Fibroblast of lung (primary cell): ENCODE measurements around the gene ABR. TPM values are rescaled to one million over a fixed set of nuclear protein-coding genes. Genes with fewer than 3 reads are reported as not detected.

Experiments
- DNase-seq, 2 donors: peaks; one replicate each; pipeline versions ENCODE4 v3.0.0 to v3.0.0-alpha.2; 2010; ENCODE audit warnings: low read depth in 2 of 2
- H2AFZ ChIP-seq: 2 replicates; pipeline ENCODE4 v1.5.1; 2012; ENCODE audit warnings: low read length, control low read depth, inconsistent platforms
- H3K27ac ChIP-seq: 2 replicates; pipeline ENCODE4 v1.5.1; 2011; ENCODE audit warnings: low read length, control low read depth; ENCODE audit not compliant: insufficient read depth
- H3K27me3 ChIP-seq: 2 replicates; pipeline ENCODE4 v1.5.1; 2011; ENCODE audit warnings: mild to moderate bottlenecking, low read length; ENCODE audit not compliant: control insufficient read depth, insufficient read depth
- H3K36me3 ChIP-seq: 2 replicates; pipeline ENCODE4 v1.5.1; 2011; ENCODE audit warnings: low read length; ENCODE audit not compliant: control insufficient read depth, insufficient read depth
- H3K4me1 ChIP-seq: 2 replicates; pipeline ENCODE4 v1.5.1; 2011; ENCODE audit warnings: low read length; ENCODE audit not compliant: control insufficient read depth, insufficient read depth; ENCODE audit errors: extremely low read depth
- H3K4me2 ChIP-seq: 2 replicates; pipeline ENCODE4 v1.5.1; 2011; ENCODE audit warnings: low read length, control low read depth; ENCODE audit not compliant: insufficient read depth; ENCODE audit errors: extremely low read depth
- H3K4me3 ChIP-seq, 4 experiments: fragments of 200-600 bp in 1 of 4; sonication (generic) in 1 of 4; replicated peaks in 1 of 4; 2 replicates each; pipeline ENCODE4 v1.5.1; 2011 to 2016; ENCODE audit warnings: low read length in 4 of 4, low read depth in 3 of 4, mild to moderate bottlenecking in 3 of 4, control low read depth in 2 of 4, inconsistent platforms in 1 of 4, mixed read lengths in 1 of 4; ENCODE audit not compliant: insufficient read depth in 1 of 4; ENCODE audit errors: control extremely low read depth in 1 of 4
- H3K79me2 ChIP-seq: 2 replicates; pipeline ENCODE4 v1.5.1; 2012; ENCODE audit warnings: mild to moderate bottlenecking, low read length, inconsistent platforms; ENCODE audit not compliant: control insufficient read depth, insufficient read depth
- H3K9ac ChIP-seq: 2 replicates; pipeline ENCODE4 v1.5.1; 2011; ENCODE audit warnings: mild to moderate bottlenecking, low read length, control low read depth; ENCODE audit not compliant: insufficient read depth
- H3K9me3 ChIP-seq: 2 replicates; pipeline ENCODE4 v1.5.1; 2012; ENCODE audit warnings: low read depth, low read length; ENCODE audit not compliant: control insufficient read depth, insufficient read depth
- H4K20me1 ChIP-seq: 2 replicates; pipeline ENCODE4 v1.5.1; 2011; ENCODE audit warnings: low read length; ENCODE audit not compliant: control insufficient read depth, insufficient read depth; ENCODE audit errors: extremely low read depth
- EZH2 ChIP-seq: IDR thresholded peaks from 2 replicates; pipeline ENCODE4 v1.5.1; 2012; ENCODE audit warnings: low read length, control low read depth, mild to moderate bottlenecking; ENCODE audit errors: missing control alignments
- polyA plus RNA-seq, 2 donors: library from polyadenylated mRNA; depleted of rRNA in 1 of 2; stranded (reverse) in 1 of 2; unstranded in 1 of 2; fragments of >200 nt; gene quantifications; 2 replicates each; pipeline ENCODE4 v1.2.1, GENCODE V29; 2011 to 2012; ENCODE audit warnings: missing spikeins in 1 of 2
- total RNA-seq: library from RNA; depleted of rRNA; stranded (reverse); fragments of >200 nt; gene quantifications from 2 replicates; pipeline ENCODE4 v1.2.1, GENCODE V29; 2014
- TF ChIP-seq, protein P1 (sequence below), 2 donors: IDR thresholded peaks in 1 of 2; conservative IDR thresholded peaks in 1 of 2; 1 replicate in 1 of 2; 2 replicates in 1 of 2; pipeline ENCODE4 v1.5.1; 2011 to 2012; ENCODE audit warnings: low read length in 2 of 2, control low read depth in 1 of 2, inconsistent platforms in 1 of 2, low read depth in 1 of 2, mild to moderate bottlenecking in 1 of 2

Gene ABR
- total and polyA plus RNA-seq, 2 donors (not counting 1 experiment from before 2014, with no cell fraction given) = 43.7 to 84.7 TPM

DNA sequence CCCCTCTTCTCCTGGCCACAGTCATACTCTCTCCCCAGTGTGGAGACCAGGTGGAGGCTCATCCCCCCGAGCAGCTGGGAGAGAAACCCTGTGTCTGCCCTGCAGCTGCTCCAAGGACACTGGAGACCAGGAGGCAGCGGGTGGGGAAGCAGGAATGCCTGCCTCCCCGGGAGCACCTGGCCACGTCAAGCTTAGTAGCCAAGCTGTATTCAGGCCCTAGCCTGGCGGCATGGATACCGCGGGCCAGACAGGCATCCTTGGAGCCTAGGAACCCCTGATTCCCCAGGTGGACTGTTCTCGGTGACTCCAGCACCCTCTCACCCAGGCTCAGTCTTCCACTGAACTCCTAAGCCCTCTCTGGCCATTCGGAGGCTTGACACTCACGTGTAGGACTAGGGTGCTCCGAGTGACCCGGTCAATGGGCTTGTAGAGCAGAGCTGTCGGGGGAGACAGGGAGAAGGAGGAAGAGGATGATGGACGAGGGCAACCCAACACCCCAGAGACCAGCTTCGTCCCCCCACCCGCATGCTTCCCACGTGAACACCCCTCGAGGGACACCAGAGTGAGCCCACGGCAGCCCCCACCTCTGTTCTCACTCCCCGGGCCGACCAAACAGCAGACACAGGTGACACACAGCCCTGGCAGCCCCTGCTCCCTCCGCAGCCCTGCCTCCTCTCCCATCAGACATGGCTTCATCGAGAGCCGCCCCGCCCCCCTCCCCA lies 106.4 kb downstream of the ABR start:
- Histone ChIP-seq H3K27me3 (no peaks in the 10 kb centered on the region), H3K79me2 (no peaks in the 10 kb centered on the region), H3K27ac (no peak overlapping the region), H3K4me2 (no peak overlapping the region), H4K20me1 (no peaks in the 10 kb centered on the region), H3K9me3 (no peaks in the 10 kb centered on the region), H3K36me3 (peaks cover 7% of the 10 kb centered on the region), H3K9ac (no peak overlapping the region), H3K4me3 (no peak overlapping the region), H2AFZ (no peak overlapping the region), H3K4me1 (no peaks in the 10 kb centered on the region)
- TF ChIP-seq EZH2 = no peak
- TF ChIP-seq, protein P1, sequence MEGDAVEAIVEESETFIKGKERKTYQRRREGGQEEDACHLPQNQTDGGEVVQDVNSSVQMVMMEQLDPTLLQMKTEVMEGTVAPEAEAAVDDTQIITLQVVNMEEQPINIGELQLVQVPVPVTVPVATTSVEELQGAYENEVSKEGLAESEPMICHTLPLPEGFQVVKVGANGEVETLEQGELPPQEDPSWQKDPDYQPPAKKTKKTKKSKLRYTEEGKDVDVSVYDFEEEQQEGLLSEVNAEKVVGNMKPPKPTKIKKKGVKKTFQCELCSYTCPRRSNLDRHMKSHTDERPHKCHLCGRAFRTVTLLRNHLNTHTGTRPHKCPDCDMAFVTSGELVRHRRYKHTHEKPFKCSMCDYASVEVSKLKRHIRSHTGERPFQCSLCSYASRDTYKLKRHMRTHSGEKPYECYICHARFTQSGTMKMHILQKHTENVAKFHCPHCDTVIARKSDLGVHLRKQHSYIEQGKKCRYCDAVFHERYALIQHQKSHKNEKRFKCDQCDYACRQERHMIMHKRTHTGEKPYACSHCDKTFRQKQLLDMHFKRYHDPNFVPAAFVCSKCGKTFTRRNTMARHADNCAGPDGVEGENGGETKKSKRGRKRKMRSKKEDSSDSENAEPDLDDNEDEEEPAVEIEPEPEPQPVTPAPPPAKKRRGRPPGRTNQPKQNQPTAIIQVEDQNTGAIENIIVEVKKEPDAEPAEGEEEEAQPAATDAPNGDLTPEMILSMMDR (conservative IDR thresholded peaks at IDR 0.05 in 1 of 2, IDR thresholded peaks at IDR 0.05 in 1 of 2; ENCODE audit: low read depth in 1 of 2, low read length in 2 of 2) = no peak
- no peak for DNase-seq

DNA sequence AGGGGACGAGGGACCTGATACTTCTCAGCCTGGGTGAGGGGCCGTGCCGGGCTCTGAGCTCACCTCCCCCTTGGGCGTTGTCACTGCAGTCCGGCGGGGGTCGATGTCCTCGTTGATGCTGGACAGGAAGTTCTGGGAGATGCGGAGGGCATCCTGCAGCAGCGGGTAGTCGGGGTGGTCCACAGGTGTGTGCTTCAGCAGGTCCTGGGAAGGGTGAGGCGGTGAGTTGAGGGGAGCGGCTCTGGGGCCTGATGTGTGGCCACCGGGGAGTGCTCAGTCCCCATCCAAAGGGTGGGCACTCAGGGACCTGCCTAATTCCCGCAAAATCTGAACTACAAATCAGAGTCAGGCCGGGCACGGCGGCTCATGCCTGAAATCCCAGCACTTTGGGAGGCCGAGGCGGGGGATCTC lies 107.2 kb downstream of the ABR start:
- H4K20me1 ChIP-seq = no peaks in the 10 kb centered on the region
- no peaks in the 10 kb centered on the region for H3K27me3 ChIP-seq
- no peak overlapping the region for H3K4me2 ChIP-seq
- H3K4me1 ChIP-seq = no peaks in the 10 kb centered on the region
- H2AFZ ChIP-seq = no peak overlapping the region
- TF ChIP-seq EZH2 = no peak
- TF ChIP-seq, protein P1 (conservative IDR thresholded peaks at IDR 0.05 in 1 of 2, IDR thresholded peaks at IDR 0.05 in 1 of 2; ENCODE audit: low read depth in 1 of 2, low read length in 2 of 2) = no peak
- DNase-seq = no peak
- H3K27ac ChIP-seq = no peak overlapping the region
- H3K9ac ChIP-seq = no peak overlapping the region
- no peaks in the 10 kb centered on the region for H3K79me2 ChIP-seq
- H3K9me3 ChIP-seq = no peaks in the 10 kb centered on the region
- no peak overlapping the region for H3K4me3 ChIP-seq
- H3K36me3 ChIP-seq = peaks cover 9% of the 10 kb centered on the region

DNA sequence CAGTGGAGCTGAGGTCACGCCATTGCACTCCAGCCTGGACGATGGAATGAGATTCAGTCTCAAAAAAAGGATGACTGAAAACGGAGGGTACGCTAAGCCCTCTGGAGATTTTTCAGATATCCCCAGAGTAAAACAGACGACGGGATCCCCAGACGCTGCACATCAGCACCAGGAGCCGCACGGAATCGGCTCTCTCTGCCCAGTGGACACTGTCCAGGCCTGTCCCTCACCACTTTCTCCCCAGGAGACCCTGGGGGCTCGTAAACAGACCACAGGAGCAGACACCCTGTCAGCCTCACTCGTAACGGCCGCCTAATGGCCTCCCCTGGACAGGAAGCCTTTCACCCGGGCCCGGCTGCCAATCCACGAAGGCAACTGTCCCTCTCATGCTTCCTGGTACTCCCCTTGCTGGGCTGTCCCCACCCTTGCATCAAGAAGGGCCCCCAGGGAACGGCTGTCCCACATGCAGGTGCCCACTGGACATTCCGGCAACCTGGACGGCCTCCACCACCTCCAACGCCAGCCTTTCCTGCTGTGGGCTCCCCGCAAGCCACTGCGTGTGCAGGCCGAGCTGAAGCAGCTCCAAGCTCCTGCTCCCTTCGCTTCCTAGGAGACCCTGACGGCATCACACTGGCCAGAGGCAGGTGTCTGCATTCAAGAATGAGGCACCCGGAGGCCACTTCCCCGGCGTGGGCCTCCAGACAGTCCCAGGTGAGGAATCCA lies 108.5 kb downstream of the ABR start:
- Histone ChIP-seq H4K20me1 (no peaks in the 10 kb centered on the region), H3K4me3 (no peak overlapping the region), H3K4me1 (no peaks in the 10 kb centered on the region), H3K27ac (no peak overlapping the region), H3K9ac (no peak overlapping the region), H3K4me2 (no peak overlapping the region), H2AFZ (no peak overlapping the region), H3K36me3 (peaks cover 9% of the 10 kb centered on the region), H3K9me3 (no peaks in the 10 kb centered on the region), H3K27me3 (no peaks in the 10 kb centered on the region), H3K79me2 (no peaks in the 10 kb centered on the region)
- no peak for DNase-seq
- TF ChIP-seq, protein P1 (conservative IDR thresholded peaks at IDR 0.05 in 1 of 2, IDR thresholded peaks at IDR 0.05 in 1 of 2; ENCODE audit: low read depth in 1 of 2, low read length in 2 of 2) = no peak
- TF ChIP-seq EZH2 = no peak
